A673 (cell line): ENCODE data around the gene ANAPC16. TPM values are rescaled to one million over a fixed set of nuclear protein-coding genes. Genes with fewer than 3 reads are reported as not detected.
"Not testable (repeated sequence)": the region's sequence is repeated elsewhere in the genome, so short reads cannot be mapped to it uniquely, and the experiment has no call there.

ENCODE experiments used
- BruUV-seq: library from RNA; stranded (reverse); fragments of 400-500 nt; replicated peaks from 2 replicates; lab custom pipeline; 2021; lab: Mats Ljungman, UMichigan
- CTCF ChIA-PET: fragments of 300-600 bp; sonication (Branson Sonifier 250); formaldehyde crosslinking; loops from one replicate; lab custom pipeline; 2022; ENCODE audit warnings: antibody characterized with exemption; lab: Charles Lee
- POLR2A ChIA-PET: fragments of 300-600 bp; sonication (Branson Sonifier 250); formaldehyde crosslinking; loops from one replicate; lab custom pipeline; 2022; ENCODE audit warnings: antibody characterized with exemption; ENCODE audit not compliant: low non-redundant PET; lab: Charles Lee
- DNase-seq: peaks from one replicate; pipeline ENCODE4 v3.0.0-alpha.2; 2015; ENCODE audit warnings: low spot score
- H3K27ac ChIP-seq: fragments of 200-600 bp; sonication (generic); 2 replicates; pipeline ENCODE4 v1.5.1; 2016; ENCODE audit warnings: mixed run types, low read depth, mild to moderate bottlenecking, mixed read lengths, antibody characterized with exemption, low read length; ENCODE audit not compliant: poor library complexity, severe bottlenecking
- H3K27me3 ChIP-seq: fragments of 200-600 bp; sonication (generic); replicated peaks from 2 replicates; pipeline ENCODE4 v1.6.1; 2017; ENCODE audit warnings: mixed run types, low read depth, mild to moderate bottlenecking, mixed read lengths, antibody characterized with exemption, low read length; ENCODE audit not compliant: insufficient read depth, poor library complexity
- H3K36me3 ChIP-seq: fragments of 200-600 bp; sonication (generic); 2 replicates; pipeline ENCODE4 v1.6.1; 2016; ENCODE audit warnings: mixed run types, mild to moderate bottlenecking, mixed read lengths, antibody characterized with exemption, low read length; ENCODE audit not compliant: insufficient read depth, poor library complexity, severe bottlenecking
- H3K4me1 ChIP-seq: fragments of 200-600 bp; sonication (generic); 2 replicates; pipeline ENCODE4 v1.6.1; 2017; ENCODE audit warnings: mixed run types, mild to moderate bottlenecking, mixed read lengths, antibody characterized with exemption, low read length; ENCODE audit not compliant: insufficient read depth, poor library complexity, severe bottlenecking
- H3K4me3 ChIP-seq: fragments of 200-600 bp; sonication (generic); 2 replicates; pipeline ENCODE4 v1.5.1; 2016; ENCODE audit warnings: low read depth, mixed run types, mild to moderate bottlenecking, mixed read lengths, low read length; ENCODE audit not compliant: poor library complexity, severe bottlenecking
- H3K9me3 ChIP-seq: fragments of 200-600 bp; sonication (generic); 2 replicates; pipeline ENCODE4 v1.6.1; 2016; ENCODE audit warnings: mixed run types, low read depth, mild to moderate bottlenecking, mixed read lengths, antibody characterized with exemption, low read length; ENCODE audit not compliant: poor library complexity, severe bottlenecking
- EZH2 ChIP-seq: fragments of 200-600 bp; sonication (generic); IDR thresholded peaks from 2 replicates; pipeline ENCODE4 v1.6.1; 2017; ENCODE audit warnings: borderline replicate concordance, low read depth, mild to moderate bottlenecking, mixed read lengths, antibody characterized with exemption, low read length; ENCODE audit not compliant: poor library complexity, severe bottlenecking
- intact Hi-C: fragments of 100-400 bp; cut with micrococcal nuclease; formaldehyde crosslinking; loops from one replicate; pipeline ENCODE4 v1.10.0; 2022; ENCODE audit not compliant: unreplicated experiment
- total RNA-seq: library from RNA; stranded (reverse); gene quantifications from 2 replicates; pipeline ENCODE4 v1.2.3, GENCODE V29; 2021
- TF ChIP-seq, protein P1 (sequence below): fragments of 300-800, 200-600 bp; sonication (generic); conservative IDR thresholded peaks from 2 replicates; pipeline ENCODE4 v1.5.1; 2017; ENCODE audit warnings: low read depth, mild to moderate bottlenecking, antibody characterized with exemption, low read length, moderate library complexity, mixed read lengths

The ANAPC16 gene
- total RNA-seq, 1 experiment from 2014 or later: 57.6 TPM

DNA sequence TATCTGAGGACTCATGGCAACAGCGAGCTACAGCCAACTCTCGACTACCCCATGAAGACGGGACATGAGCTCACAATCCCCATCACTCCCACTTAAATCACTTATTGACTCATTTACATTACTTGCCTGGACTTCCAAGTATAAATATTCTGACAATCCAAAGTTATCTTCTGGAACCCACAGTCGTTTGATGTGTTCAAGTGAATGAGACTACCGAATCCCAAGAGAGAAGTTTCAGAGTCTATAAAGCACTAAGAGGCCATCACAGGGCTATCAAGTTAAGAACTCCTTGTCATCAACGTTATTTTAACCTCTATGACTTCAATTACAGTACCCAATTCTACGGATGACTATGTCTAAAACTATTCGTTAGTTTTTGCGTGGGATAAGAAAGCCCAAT, 11.5 kb upstream of the ANAPC16 start:
- peaks cover 31% of the 10 kb centered on the region for H3K36me3 ChIP-seq
- intact Hi-C loops: no loop called here
- H3K4me1 ChIP-seq: no peaks in the 10 kb centered on the region
- ChIA-PET POLR2A (interaction anchor here (0.5 kb wide), 1 partner anchor 12 kb away, joined by 3 read pairs; no protein-coding TSS in a partner anchor), CTCF (no interaction called here)
- H3K27me3 ChIP-seq: no peaks in the 10 kb centered on the region
- H3K9me3 ChIP-seq: no peaks in the 10 kb centered on the region
- no TSS peak for BruUV-seq
- TF ChIP-seq, protein P1, sequence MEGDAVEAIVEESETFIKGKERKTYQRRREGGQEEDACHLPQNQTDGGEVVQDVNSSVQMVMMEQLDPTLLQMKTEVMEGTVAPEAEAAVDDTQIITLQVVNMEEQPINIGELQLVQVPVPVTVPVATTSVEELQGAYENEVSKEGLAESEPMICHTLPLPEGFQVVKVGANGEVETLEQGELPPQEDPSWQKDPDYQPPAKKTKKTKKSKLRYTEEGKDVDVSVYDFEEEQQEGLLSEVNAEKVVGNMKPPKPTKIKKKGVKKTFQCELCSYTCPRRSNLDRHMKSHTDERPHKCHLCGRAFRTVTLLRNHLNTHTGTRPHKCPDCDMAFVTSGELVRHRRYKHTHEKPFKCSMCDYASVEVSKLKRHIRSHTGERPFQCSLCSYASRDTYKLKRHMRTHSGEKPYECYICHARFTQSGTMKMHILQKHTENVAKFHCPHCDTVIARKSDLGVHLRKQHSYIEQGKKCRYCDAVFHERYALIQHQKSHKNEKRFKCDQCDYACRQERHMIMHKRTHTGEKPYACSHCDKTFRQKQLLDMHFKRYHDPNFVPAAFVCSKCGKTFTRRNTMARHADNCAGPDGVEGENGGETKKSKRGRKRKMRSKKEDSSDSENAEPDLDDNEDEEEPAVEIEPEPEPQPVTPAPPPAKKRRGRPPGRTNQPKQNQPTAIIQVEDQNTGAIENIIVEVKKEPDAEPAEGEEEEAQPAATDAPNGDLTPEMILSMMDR: no peak
- H3K27ac ChIP-seq: no peak overlapping the region
- no peak for DNase-seq
- no peak overlapping the region for H3K4me3 ChIP-seq

DNA sequence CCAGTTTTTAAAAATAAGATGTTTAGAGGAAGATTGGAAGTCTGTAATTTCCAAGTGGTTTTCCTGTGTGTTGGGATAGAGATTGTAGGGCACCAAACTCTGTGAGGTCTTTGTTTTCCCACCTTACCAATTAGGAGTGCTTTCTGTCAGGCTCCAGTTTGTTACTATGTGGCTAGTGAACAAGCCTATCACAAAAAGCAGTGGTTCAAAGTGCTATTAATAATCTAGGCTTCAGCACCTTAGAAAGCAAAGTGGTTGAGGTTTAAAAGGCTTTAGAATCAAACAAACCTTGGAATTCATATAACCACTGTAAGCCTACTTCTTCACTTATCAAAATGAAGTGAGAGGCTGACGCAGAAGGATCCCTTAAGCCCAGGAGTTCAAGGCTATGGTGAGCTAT, 11.1 kb upstream of the ANAPC16 start:
- no peaks in the 10 kb centered on the region for H3K4me1 ChIP-seq
- CTCF ChIA-PET: no interaction called here
- no peaks in the 10 kb centered on the region for H3K9me3 ChIP-seq
- H3K4me3 ChIP-seq: no peak overlapping the region
- no peak overlapping the region for H3K27ac ChIP-seq
- intact Hi-C loops: no loop called here
- no peak for DNase-seq
- peaks cover 32% of the 10 kb centered on the region for H3K36me3 ChIP-seq
- POLR2A ChIA-PET: interaction anchor here (0.5 kb wide), 1 partner anchor 12 kb away, joined by 3 read pairs; no protein-coding TSS in a partner anchor
- H3K27me3 ChIP-seq: no peaks in the 10 kb centered on the region
- BruUV-seq: no TSS peak
- no peak for TF ChIP-seq EZH2
- TF ChIP-seq, protein P1: no peak

- H3K27me3 ChIP-seq: no peaks in the 10 kb centered on the region
- H3K9me3 ChIP-seq: no peaks in the 10 kb centered on the region
- TF ChIP-seq EZH2: no peak
- TF ChIP-seq, protein P1: no peak
- BruUV-seq: no TSS peak
- H3K36me3 ChIP-seq: peaks cover 34% of the 10 kb centered on the region
- H3K27ac ChIP-seq: no peak overlapping the region
- no peaks in the 10 kb centered on the region for H3K4me1 ChIP-seq
- ChIA-PET POLR2A (no interaction called here), CTCF (no interaction called here)
- no peak for DNase-seq
- intact Hi-C loops: no loop called here
- no peak overlapping the region for H3K4me3 ChIP-seq
These were observed 9.1 kb upstream of the ANAPC16 start for GRCh38 chr10:72206511-72207229.

DNA sequence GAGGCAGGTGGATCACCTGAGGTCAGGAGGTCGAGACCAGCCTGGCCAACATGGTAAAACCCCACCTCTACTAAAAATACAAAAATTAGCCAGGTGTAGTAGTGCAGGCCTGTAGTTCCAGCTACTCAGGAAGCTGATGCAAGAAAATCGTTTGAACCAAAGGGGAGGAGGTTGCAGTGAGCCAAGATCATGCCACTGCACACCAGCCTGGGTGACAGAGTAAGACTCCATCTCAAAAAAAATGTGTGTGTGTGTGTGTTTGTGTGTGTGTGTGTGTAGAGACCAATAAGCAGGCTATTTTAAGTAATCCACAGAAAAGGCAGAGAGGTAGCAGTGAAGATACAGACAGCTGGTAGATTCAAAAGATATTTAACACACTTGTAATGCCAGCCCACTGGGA, 7.3 kb upstream of the ANAPC16 start:
- DNase-seq, CTCF ChIA-PET, H3K27me3 ChIP-seq, POLR2A ChIA-PET, H3K4me3 ChIP-seq, H3K27ac ChIP-seq, intact Hi-C loops, H3K9me3 ChIP-seq, H3K4me1 ChIP-seq, BruUV-seq: not testable (repeated sequence)
- peaks cover 30% of the 10 kb centered on the region for H3K36me3 ChIP-seq

DNA sequence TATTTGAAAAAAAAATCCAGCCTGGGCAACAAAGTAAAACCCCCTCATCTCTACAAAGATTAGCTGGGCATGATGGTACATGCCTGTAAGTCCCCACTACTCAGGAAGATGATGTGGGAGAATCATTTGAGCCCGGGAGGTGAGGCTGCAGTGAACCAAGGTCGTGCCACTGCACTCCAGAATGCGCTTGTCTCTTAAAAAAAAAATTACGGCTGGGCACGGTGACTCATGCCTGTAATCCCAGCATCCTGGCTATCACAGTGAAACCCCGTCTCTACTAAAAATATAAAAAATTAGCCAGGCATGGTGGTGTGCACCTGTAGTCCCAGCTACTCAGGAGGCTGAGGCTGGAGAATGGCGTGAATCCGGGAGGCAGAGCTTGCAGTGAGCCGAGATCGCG, 4.4 kb upstream of the ANAPC16 start:
- BruUV-seq, H3K27ac ChIP-seq, H3K4me3 ChIP-seq, DNase-seq, H3K27me3 ChIP-seq, intact Hi-C loops, POLR2A ChIA-PET, CTCF ChIA-PET, H3K9me3 ChIP-seq, H3K4me1 ChIP-seq: not testable (repeated sequence)
- peaks cover 24% of the 10 kb centered on the region for H3K36me3 ChIP-seq
